Esophagus muscularis mucosa (tissue), 4 donors: ENCODE measurements around the gene ADCY6.

Experiments used
- EP300 ChIP-seq: sonication (generic); formaldehyde crosslinking; IDR thresholded peaks from one replicate; pipeline ENCODE4 v1.6.1; 2017; ENCODE audit warnings: antibody characterized with exemption
- POLR2A ChIP-seq: fragments of 450-650 bp; IDR thresholded peaks from one replicate; pipeline ENCODE4 v1.6.1; 2017; ENCODE audit warnings: antibody characterized with exemption, moderate library complexity, mild to moderate bottlenecking, low read depth
- POLR2AphosphoS5 ChIP-seq, 2 donors: sonication (generic); formaldehyde crosslinking; IDR thresholded peaks; one replicate each; pipeline ENCODE4 v1.6.1; 2017; ENCODE audit warnings: antibody characterized with exemption in 2 of 2
- TF ChIP-seq, protein P1 (sequence below), 3 experiments: fragments of 200-600 bp in 2 of 3; fragments of 450-650 bp in 1 of 3; sonication (generic) in 2 of 3; IDR thresholded peaks; one replicate each; pipeline ENCODE4 v1.5.1; 2017 to 2019; ENCODE audit warnings: antibody characterized with exemption in 3 of 3, mild to moderate bottlenecking in 2 of 3, moderate library complexity in 1 of 3

DNA sequence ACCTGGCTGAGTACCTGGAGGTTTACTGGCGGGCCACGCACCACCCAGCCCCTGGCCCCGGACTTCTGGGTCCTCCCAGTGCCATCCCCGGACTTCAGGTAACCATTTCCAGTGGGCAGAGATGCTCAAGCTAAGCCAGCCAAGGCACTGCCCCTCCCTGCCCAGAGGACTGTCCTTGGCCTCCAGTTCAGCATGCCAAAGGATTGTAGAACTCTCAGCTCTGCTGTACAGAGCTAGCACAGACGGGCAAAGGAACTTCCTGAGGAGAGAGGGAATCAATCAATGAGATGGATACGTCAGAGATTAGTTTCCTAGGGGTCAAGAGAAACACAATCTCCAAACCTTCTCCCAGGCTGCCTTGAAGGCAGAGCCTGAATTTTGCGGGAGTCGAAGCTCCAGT, 38.1 kb upstream of the ADCY6 start:
- TF ChIP-seq, protein P1, sequence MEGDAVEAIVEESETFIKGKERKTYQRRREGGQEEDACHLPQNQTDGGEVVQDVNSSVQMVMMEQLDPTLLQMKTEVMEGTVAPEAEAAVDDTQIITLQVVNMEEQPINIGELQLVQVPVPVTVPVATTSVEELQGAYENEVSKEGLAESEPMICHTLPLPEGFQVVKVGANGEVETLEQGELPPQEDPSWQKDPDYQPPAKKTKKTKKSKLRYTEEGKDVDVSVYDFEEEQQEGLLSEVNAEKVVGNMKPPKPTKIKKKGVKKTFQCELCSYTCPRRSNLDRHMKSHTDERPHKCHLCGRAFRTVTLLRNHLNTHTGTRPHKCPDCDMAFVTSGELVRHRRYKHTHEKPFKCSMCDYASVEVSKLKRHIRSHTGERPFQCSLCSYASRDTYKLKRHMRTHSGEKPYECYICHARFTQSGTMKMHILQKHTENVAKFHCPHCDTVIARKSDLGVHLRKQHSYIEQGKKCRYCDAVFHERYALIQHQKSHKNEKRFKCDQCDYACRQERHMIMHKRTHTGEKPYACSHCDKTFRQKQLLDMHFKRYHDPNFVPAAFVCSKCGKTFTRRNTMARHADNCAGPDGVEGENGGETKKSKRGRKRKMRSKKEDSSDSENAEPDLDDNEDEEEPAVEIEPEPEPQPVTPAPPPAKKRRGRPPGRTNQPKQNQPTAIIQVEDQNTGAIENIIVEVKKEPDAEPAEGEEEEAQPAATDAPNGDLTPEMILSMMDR (IDR thresholded peaks at IDR 0.05), result no peak
- TF ChIP-seq POLR2AphosphoS5 (IDR thresholded peaks at IDR 0.05) (no peak), POLR2A (no peak), EP300 (no peak)
